Neural progenitor cell (in vitro differentiated cells): ENCODE measurements around the gene CHEK2. TPM values are rescaled to one million over a fixed set of nuclear protein-coding genes. Genes with fewer than 3 reads are reported as not detected.
"Not testable (repeated sequence)": the region's sequence is repeated elsewhere in the genome, so short reads cannot be mapped to it uniquely, and the experiment has no call there.

Experiments used
- DNase-seq: peaks from one replicate; pipeline ENCODE4 v3.0.0-alpha.2; 2016; ENCODE audit warnings: low spot score
- H2AFZ ChIP-seq: fragments of 200-600 bp; sonication (generic); replicated peaks from 2 replicates; pipeline ENCODE4 v1.6.1; 2016; ENCODE audit warnings: antibody characterized with exemption
- H3F3A ChIP-seq: fragments of 200-600 bp; sonication (generic); 2 replicates; pipeline ENCODE4 v1.6.1; 2016; ENCODE audit warnings: antibody characterized with exemption, low read depth
- H3K27ac ChIP-seq: fragments of 200-600 bp; sonication (generic); 2 replicates; pipeline ENCODE4 v1.5.1; 2016; ENCODE audit warnings: mild to moderate bottlenecking
- H3K27me3 ChIP-seq: fragments of 200-600 bp; sonication (generic); 2 replicates; pipeline ENCODE4 v1.6.1; 2016; ENCODE audit warnings: mild to moderate bottlenecking, moderate library complexity
- H3K36me3 ChIP-seq: fragments of 200-600 bp; sonication (generic); 2 replicates; pipeline ENCODE4 v1.5.1; 2016
- H3K4me1 ChIP-seq: fragments of 200-600 bp; sonication (generic); 2 replicates; pipeline ENCODE4 v1.6.1; 2016; ENCODE audit warnings: mixed run types
- H3K4me2 ChIP-seq: fragments of 200-600 bp; sonication (generic); 2 replicates; pipeline ENCODE4 v1.6.1; 2016
- H3K4me3 ChIP-seq: fragments of 200-600 bp; sonication (generic); 2 replicates; pipeline ENCODE4 v1.5.1; 2016
- H3K79me2 ChIP-seq: fragments of 200-600 bp; sonication (generic); 2 replicates; pipeline ENCODE4 v1.6.1; 2016; ENCODE audit warnings: low read depth
- H3K9ac ChIP-seq: fragments of 200-600 bp; sonication (generic); 2 replicates; pipeline ENCODE4 v1.6.1; 2016
- H3K9me3 ChIP-seq: fragments of 200-600 bp; sonication (generic); 2 replicates; pipeline ENCODE4 v1.5.1; 2016; ENCODE audit warnings: low read depth
- H4K20me1 ChIP-seq: fragments of 200-600 bp; sonication (generic); 2 replicates; pipeline ENCODE4 v1.6.1; 2016; ENCODE audit warnings: low read depth
- H3K27ac Mint-ChIP-seq: 3 replicates; pipeline ENCODE4 v1.8.0; 2021; ENCODE audit warnings: mixed read lengths
- H3K27me3 Mint-ChIP-seq: 2 replicates; pipeline ENCODE4 v1.8.0; 2022; ENCODE audit warnings: low read depth, mild to moderate bottlenecking, inconsistent platforms, moderate library complexity, mixed read lengths; ENCODE audit not compliant: insufficient read depth
- H3K36me3 Mint-ChIP-seq: 3 replicates; pipeline ENCODE4 v1.8.0; 2021; ENCODE audit warnings: mixed read lengths
- H3K4me1 Mint-ChIP-seq: 3 replicates; pipeline ENCODE4 v1.8.0; 2021; ENCODE audit warnings: mixed read lengths
- H3K4me3 Mint-ChIP-seq: 3 replicates; pipeline ENCODE4 v1.8.0; 2021; ENCODE audit warnings: mild to moderate bottlenecking, moderate library complexity, mixed read lengths
- H3K9me3 Mint-ChIP-seq: 3 replicates; pipeline ENCODE4 v1.8.0; 2020; ENCODE audit warnings: mixed read lengths
- CTCF ChIP-seq: fragments of 200-600 bp; sonication (generic); IDR thresholded peaks from 2 replicates; pipeline ENCODE4 v1.5.1; 2017; ENCODE audit warnings: antibody characterized with exemption, mild to moderate bottlenecking
- EZH2 ChIP-seq: fragments of 200-600 bp; sonication (generic); IDR thresholded peaks from 2 replicates; pipeline ENCODE4 v1.6.1; 2017; ENCODE audit warnings: antibody characterized with exemption, mild to moderate bottlenecking, moderate library complexity
- EZH2phosphoT487 ChIP-seq: fragments of 200-600 bp; sonication (generic); IDR thresholded peaks from 2 replicates; pipeline ENCODE4 v1.6.1; 2017; ENCODE audit warnings: antibody characterized with exemption
- total RNA-seq: library from RNA; depleted of rRNA; stranded (reverse); fragments of >200 nt; gene quantifications from 2 replicates; pipeline ENCODE4 v1.2.3, GENCODE V29; 2015; ENCODE audit warnings: low replicate concordance

The CHEK2 gene
- total RNA-seq, 1 donor from 2014 or later = 94.4 TPM

GRCh38 chr22:28678778-28679610 is 62.6 kb downstream of the CHEK2 start:
- Histone ChIP-seq H3K9ac (peak overlapping the region; percentile 68), H2AFZ (peak overlapping the region; percentile 93), H3K79me2 (peaks cover 51% of the 10 kb centered on the region), H4K20me1 (peaks cover 12% of the 10 kb centered on the region), H3K4me3 (peak overlapping the region; percentile 95), H3F3A (peaks cover 31% of the 10 kb centered on the region), H3K4me2 (peak overlapping the region; percentile 85)
- peak overlapping the region; percentile 93 for H3K4me3 Mint-ChIP-seq
- H3K36me3 Mint-ChIP-seq = peaks cover 16% of the 10 kb centered on the region
- not testable (repeated sequence) for H3K4me1 Mint-ChIP-seq, H3K27me3 ChIP-seq, H3K27me3 Mint-ChIP-seq, H3K36me3 ChIP-seq, H3K9me3 Mint-ChIP-seq, H3K4me1 ChIP-seq, H3K9me3 ChIP-seq, H3K27ac ChIP-seq
- peak overlapping the region; percentile 76 for H3K27ac Mint-ChIP-seq
- DNase-seq = peak; percentile 12

GRCh38 chr22:28678170-28678569 is 63.5 kb downstream of the CHEK2 start:
- not testable (repeated sequence) for H3K9me3 Mint-ChIP-seq
- H3K4me3 Mint-ChIP-seq = peak overlapping the region; percentile 93

GRCh38 chr22:28674121-28674563 is 67.5 kb downstream of the CHEK2 start:
- Histone ChIP-seq H4K20me1 (peaks cover 12% of the 10 kb centered on the region), H3K27me3 (no peaks in the 10 kb centered on the region), H3F3A (peaks cover 7% of the 10 kb centered on the region), H3K36me3 (peaks cover 6% of the 10 kb centered on the region), H3K79me2 (peaks cover 97% of the 10 kb centered on the region), H3K9me3 (peaks cover 4% of the 10 kb centered on the region), H3K4me1 (no peaks in the 10 kb centered on the region), H3K4me2 (no peak overlapping the region), H3K9ac (no peak overlapping the region), H3K27ac (no peak overlapping the region), H2AFZ (no peak overlapping the region), H3K4me3 (no peak overlapping the region)
- Mint-ChIP-seq H3K4me3 (no peak overlapping the region), H3K4me1 (peaks cover 7% of the 10 kb centered on the region), H3K9me3 (peaks cover 26% of the 10 kb centered on the region), H3K36me3 (peaks cover 38% of the 10 kb centered on the region), H3K27me3 (peaks cover 3% of the 10 kb centered on the region), H3K27ac (no peak overlapping the region)
- no peak for TF ChIP-seq EZH2
- TF ChIP-seq EZH2phosphoT487 = no peak
- TF ChIP-seq CTCF = no peak
- DNase-seq = no peak

More at GRCh38 chr22:28678170-28678569, 63.5 kb downstream of the CHEK2 start:
- not testable (repeated sequence) for H3K36me3 ChIP-seq, DNase-seq, H2AFZ ChIP-seq, H3K27ac Mint-ChIP-seq, H3K9me3 ChIP-seq, H3K4me1 ChIP-seq, H3K4me1 Mint-ChIP-seq, H3K9ac ChIP-seq, H3K27ac ChIP-seq, H3K27me3 ChIP-seq, H3K27me3 Mint-ChIP-seq
- H3K79me2 ChIP-seq = peaks cover 59% of the 10 kb centered on the region
- H3F3A ChIP-seq = peaks cover 31% of the 10 kb centered on the region
- peaks cover 23% of the 10 kb centered on the region for H3K36me3 Mint-ChIP-seq
- H3K4me3 ChIP-seq = peak overlapping the region; percentile 95
- peak overlapping the region; percentile 85 for H3K4me2 ChIP-seq
- peaks cover 12% of the 10 kb centered on the region for H4K20me1 ChIP-seq

GRCh38 chr22:28670756-28671155 is 70.9 kb downstream of the CHEK2 start:
- Histone ChIP-seq H3K4me1 (no peaks in the 10 kb centered on the region), H3K79me2 (peaks cover 66% of the 10 kb centered on the region), H3K9ac (no peak overlapping the region), H3F3A (no peaks in the 10 kb centered on the region), H3K9me3 (peaks cover 4% of the 10 kb centered on the region), H2AFZ (no peak overlapping the region), H4K20me1 (no peaks in the 10 kb centered on the region), H3K27ac (no peak overlapping the region), H3K36me3 (peaks cover 6% of the 10 kb centered on the region), H3K4me3 (no peak overlapping the region), H3K27me3 (no peaks in the 10 kb centered on the region), H3K4me2 (no peak overlapping the region)
- Mint-ChIP-seq H3K4me3 (no peak overlapping the region), H3K4me1 (no peaks in the 10 kb centered on the region), H3K27ac (no peak overlapping the region), H3K27me3 (peaks cover 3% of the 10 kb centered on the region), H3K9me3 (peaks cover 26% of the 10 kb centered on the region), H3K36me3 (peaks cover 36% of the 10 kb centered on the region)
- TF ChIP-seq EZH2phosphoT487 (no peak), CTCF (no peak), EZH2 (no peak)
- no peak for DNase-seq
